ENCODE results near the gene EML4. TPM values are rescaled to one million over a fixed set of nuclear protein-coding genes. Genes with fewer than 3 reads are reported as not detected.

The EML4 gene
- total RNA-seq, 1 experiment from 2014 or later: 37.1 TPM

Other genes starting within 250 kb of the EML4 start
- gene PKDCC, start 121.3 kb upstream of the EML4 start, total RNA-seq (2014; rRNA removed; shearing (Covaris generic)): 1.7 and 1.8 TPM in 2 replicates
- gene COX7A2L, start 191.9 kb downstream of the EML4 start, total RNA-seq (2014; rRNA removed; shearing (Covaris generic)): 188 and 215 TPM in 2 replicates

All from RPMI7951 (cell line).